ENCODE measurements around the gene DBNDD2.

Gene DBNDD2

DNA sequence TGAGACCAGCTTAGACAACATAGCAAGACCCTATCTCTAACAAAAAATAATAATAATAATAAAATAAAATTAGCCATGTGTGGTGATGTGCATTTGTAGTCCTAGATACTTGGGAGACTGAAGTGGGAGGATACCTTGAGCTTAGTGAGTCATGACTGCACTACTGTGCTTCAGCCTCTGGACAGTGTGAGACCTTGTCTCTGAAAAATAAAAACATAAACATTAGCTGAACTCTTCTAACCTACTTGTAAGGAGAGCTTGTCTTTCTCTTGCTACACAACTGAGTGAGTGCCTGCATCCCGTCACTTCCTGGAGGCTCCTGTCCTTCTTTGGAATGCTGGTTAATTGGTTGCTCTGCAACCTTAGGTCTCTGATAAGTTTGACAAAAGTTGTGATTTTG lies 5.1 kb upstream of the DBNDD2 start:
- H3K27me3 ChIP-seq (ENCODE audit: control insufficient read depth in 5 of 5, insufficient read depth in 4 of 5, low read length in 5 of 5), result peaks cover 0 to 4% (median 2%) of the 10 kb centered on the region in 5 donors
- peaks cover 6 to 26% (median 22%) of the 10 kb centered on the region in 5 donors for H3K4me1 ChIP-seq (ENCODE audit: control insufficient read depth in 5 of 5, insufficient read depth in 5 of 5, low read length in 5 of 5)
- H3K9me3 ChIP-seq (ENCODE audit: control insufficient read depth in 5 of 5, low read length in 5 of 5), result peaks cover 0 to 10% (median 6%) of the 10 kb centered on the region in 5 donors
- no peak overlapping the region for H3K9ac ChIP-seq (ENCODE audit: low read length in 5 of 5)
- H3K36me3 ChIP-seq (ENCODE audit: control insufficient read depth in 5 of 5, insufficient read depth in 5 of 5, low read length in 5 of 5), result no peaks in the 10 kb centered on the region
- H3K4me3 ChIP-seq (ENCODE audit: low read depth in 1 of 5, low read length in 5 of 5), result no peak overlapping the region
- H3K27ac ChIP-seq (ENCODE audit: low read depth, low read length), result no peak overlapping the region

GRCh38 chr20:45404438-45404837 lies 3.7 kb upstream of the DBNDD2 start:
- Histone ChIP-seq H3K4me3 (ENCODE audit: low read depth in 1 of 5, low read length in 5 of 5) (no peak overlapping the region), H3K9ac (ENCODE audit: low read length in 5 of 5) (no peak overlapping the region), H3K36me3 (ENCODE audit: control insufficient read depth in 5 of 5, insufficient read depth in 5 of 5, low read length in 5 of 5) (peaks cover 0 to 6% (median under 1%) of the 10 kb centered on the region in 5 donors), H3K27ac (ENCODE audit: low read depth, low read length) (no peak overlapping the region), H3K4me1 (ENCODE audit: control insufficient read depth in 5 of 5, insufficient read depth in 5 of 5, low read length in 5 of 5) (peaks cover 6 to 34% (median 29%) of the 10 kb centered on the region in 5 donors), H3K27me3 (ENCODE audit: control insufficient read depth in 5 of 5, insufficient read depth in 4 of 5, low read length in 5 of 5) (peaks cover 0 to 4% (median 2%) of the 10 kb centered on the region in 5 donors), H3K9me3 (ENCODE audit: control insufficient read depth in 5 of 5, low read length in 5 of 5) (peaks cover 0 to 10% (median 6%) of the 10 kb centered on the region in 5 donors)

GRCh38 chr20:45405571-45406259 lies 2.4 kb upstream of the DBNDD2 start:
- H3K4me1 ChIP-seq (ENCODE audit: control insufficient read depth in 5 of 5, insufficient read depth in 5 of 5, low read length in 5 of 5), result peaks cover 6 to 34% (median 29%) of the 10 kb centered on the region in 5 donors
- peaks cover 6 to 15% (median 13%) of the 10 kb centered on the region in 5 donors for H3K36me3 ChIP-seq (ENCODE audit: control insufficient read depth in 5 of 5, insufficient read depth in 5 of 5, low read length in 5 of 5)
- peaks cover 0 to 4% (median 3%) of the 10 kb centered on the region in 5 donors for H3K9me3 ChIP-seq (ENCODE audit: control insufficient read depth in 5 of 5, low read length in 5 of 5)
- peak overlapping the region; percentile 67 to 88 (median 84) for H3K4me3 ChIP-seq (ENCODE audit: low read depth in 1 of 5, low read length in 5 of 5)
- H3K27ac ChIP-seq (ENCODE audit: low read depth, low read length), result peak overlapping the region; percentile 76
- H3K27me3 ChIP-seq (ENCODE audit: control insufficient read depth in 5 of 5, insufficient read depth in 4 of 5, low read length in 5 of 5), result peaks cover 0 to 4% (median 2%) of the 10 kb centered on the region in 5 donors
- peak overlapping the region in 3 of 5 donors; percentile 59 to 72 (median 59) for H3K9ac ChIP-seq (ENCODE audit: low read length in 5 of 5)

GRCh38 chr20:45406260-45407066 lies 1.6 kb upstream of the DBNDD2 start:
- peaks cover 0 to 4% (median 2%) of the 10 kb centered on the region in 5 donors for H3K27me3 ChIP-seq (ENCODE audit: control insufficient read depth in 5 of 5, insufficient read depth in 4 of 5, low read length in 5 of 5)
- peaks cover 6 to 21% (median 18%) of the 10 kb centered on the region in 5 donors for H3K36me3 ChIP-seq (ENCODE audit: control insufficient read depth in 5 of 5, insufficient read depth in 5 of 5, low read length in 5 of 5)
- peak overlapping the region in 4 of 5 donors; percentile 69 to 85 (median 76) for H3K9ac ChIP-seq (ENCODE audit: low read length in 5 of 5)
- peak overlapping the region; percentile 71 to 88 (median 84) for H3K4me3 ChIP-seq (ENCODE audit: low read depth in 1 of 5, low read length in 5 of 5)
- H3K27ac ChIP-seq (ENCODE audit: low read depth, low read length), result peak overlapping the region; percentile 76
- H3K4me1 ChIP-seq (ENCODE audit: control insufficient read depth in 5 of 5, insufficient read depth in 5 of 5, low read length in 5 of 5), result peaks cover 6 to 34% (median 29%) of the 10 kb centered on the region in 5 donors
- H3K9me3 ChIP-seq (ENCODE audit: control insufficient read depth in 5 of 5, low read length in 5 of 5), result no peaks in the 10 kb centered on the region

DNA sequence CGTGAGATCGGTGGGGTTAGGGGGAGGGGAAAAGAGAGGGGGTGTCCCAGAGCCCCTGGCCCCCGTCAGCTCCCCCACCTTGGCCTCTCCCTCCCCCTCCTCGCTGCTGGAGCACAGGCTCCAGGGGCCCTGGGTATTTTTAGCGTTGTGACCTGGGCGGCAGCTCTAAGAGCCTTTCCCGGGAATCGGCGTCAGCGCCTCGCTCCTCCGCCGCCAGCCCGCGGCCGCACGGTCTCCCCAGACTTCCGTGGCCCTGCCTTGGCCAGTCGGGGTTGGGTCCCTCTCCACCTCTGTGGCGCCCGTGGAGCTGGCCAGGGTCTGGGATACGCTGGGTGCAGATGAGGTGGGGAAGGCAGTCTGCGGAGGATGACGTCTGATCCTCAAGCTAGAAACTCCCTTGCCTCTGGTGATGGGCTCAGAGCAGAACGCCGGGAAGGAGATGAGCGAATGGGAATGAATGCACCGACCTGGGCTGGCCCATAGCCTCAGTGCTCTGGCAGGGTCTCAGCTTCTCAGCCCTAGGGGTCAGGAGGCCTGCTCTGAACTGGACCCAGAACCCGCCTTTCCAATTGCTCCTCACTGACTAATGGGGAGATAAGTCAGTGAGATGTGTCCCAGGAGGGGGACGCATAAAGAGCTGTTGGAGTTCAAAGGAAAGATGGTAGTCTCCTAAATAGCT lies 883 bp upstream of the DBNDD2 start:
- Histone ChIP-seq H3K4me3 (ENCODE audit: low read depth in 1 of 5, low read length in 5 of 5) (peak overlapping the region; percentile 71 to 88 (median 84)), H3K27me3 (ENCODE audit: control insufficient read depth in 5 of 5, insufficient read depth in 4 of 5, low read length in 5 of 5) (peaks cover 0 to 4% (median 2%) of the 10 kb centered on the region in 5 donors), H3K36me3 (ENCODE audit: control insufficient read depth in 5 of 5, insufficient read depth in 5 of 5, low read length in 5 of 5) (peaks cover 6 to 25% (median 18%) of the 10 kb centered on the region in 5 donors), H3K9me3 (ENCODE audit: control insufficient read depth in 5 of 5, low read length in 5 of 5) (no peaks in the 10 kb centered on the region), H3K9ac (ENCODE audit: low read length in 5 of 5) (peak overlapping the region in 4 of 5 donors; percentile 69 to 85 (median 76)), H3K27ac (ENCODE audit: low read depth, low read length) (peak overlapping the region; percentile 76), H3K4me1 (ENCODE audit: control insufficient read depth in 5 of 5, insufficient read depth in 5 of 5, low read length in 5 of 5) (peaks cover 6 to 34% (median 29%) of the 10 kb centered on the region in 5 donors)

- Histone ChIP-seq H3K4me1 (ENCODE audit: control insufficient read depth in 5 of 5, insufficient read depth in 5 of 5, low read length in 5 of 5) (peaks cover 6 to 34% (median 29%) of the 10 kb centered on the region in 5 donors), H3K27ac (ENCODE audit: low read depth, low read length) (peak overlapping the region; percentile 76), H3K9me3 (ENCODE audit: control insufficient read depth in 5 of 5, low read length in 5 of 5) (no peaks in the 10 kb centered on the region), H3K27me3 (ENCODE audit: control insufficient read depth in 5 of 5, insufficient read depth in 4 of 5, low read length in 5 of 5) (peaks cover 0 to 4% (median 2%) of the 10 kb centered on the region in 5 donors), H3K36me3 (ENCODE audit: control insufficient read depth in 5 of 5, insufficient read depth in 5 of 5, low read length in 5 of 5) (peaks cover 6 to 26% (median 18%) of the 10 kb centered on the region in 5 donors), H3K4me3 (ENCODE audit: low read depth in 1 of 5, low read length in 5 of 5) (peak overlapping the region in 2 of 5 donors; percentile 38 to 84), H3K9ac (ENCODE audit: low read length in 5 of 5) (no peak overlapping the region)
Measured at GRCh38 chr20:45408646-45409213, 641 bp downstream of the DBNDD2 start.

DNA sequence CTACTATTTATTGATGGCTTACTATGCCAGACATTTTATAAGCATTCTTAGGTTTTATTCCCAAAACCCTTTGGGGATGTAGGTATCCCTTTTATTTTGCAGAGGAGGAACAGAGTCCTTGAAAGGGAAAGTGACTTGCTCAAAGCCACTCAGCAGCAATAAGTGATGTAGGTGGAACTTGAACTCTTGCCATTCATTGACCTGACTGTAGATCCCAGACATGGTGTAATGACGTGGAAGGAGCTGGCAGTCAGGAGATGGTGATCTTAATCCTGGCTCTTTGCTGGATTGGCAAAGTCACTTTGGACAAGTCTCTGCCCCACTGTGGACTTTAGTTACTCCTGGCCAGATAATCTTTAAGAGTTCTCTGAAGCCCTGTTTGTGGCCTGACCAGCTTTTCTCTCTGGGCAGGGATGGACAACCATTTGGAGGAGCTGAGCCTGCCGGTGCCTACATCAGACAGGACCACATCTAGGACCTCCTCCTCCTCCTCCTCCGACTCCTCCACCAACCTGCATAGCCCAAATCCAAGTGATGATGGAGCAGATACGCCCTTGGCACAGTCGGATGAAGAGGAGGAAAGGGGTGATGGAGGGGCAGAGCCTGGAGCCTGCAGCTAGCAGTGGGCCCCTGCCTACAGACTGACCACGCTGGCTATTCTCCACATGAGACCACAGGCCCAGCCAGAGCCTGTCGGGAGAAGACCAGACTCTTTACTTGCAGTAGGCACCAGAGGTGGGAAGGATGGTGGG lies 1.6 kb downstream of the DBNDD2 start:
- H3K4me3 ChIP-seq (ENCODE audit: low read depth in 1 of 5, low read length in 5 of 5), result no peak overlapping the region
- H3K27me3 ChIP-seq (ENCODE audit: control insufficient read depth in 5 of 5, insufficient read depth in 4 of 5, low read length in 5 of 5), result peaks cover 0 to 3% (median 2%) of the 10 kb centered on the region in 5 donors
- no peak overlapping the region for H3K9ac ChIP-seq (ENCODE audit: low read length in 5 of 5)
- peaks cover 6 to 26% (median 18%) of the 10 kb centered on the region in 5 donors for H3K36me3 ChIP-seq (ENCODE audit: control insufficient read depth in 5 of 5, insufficient read depth in 5 of 5, low read length in 5 of 5)
- peaks cover 4 to 34% (median 29%) of the 10 kb centered on the region in 5 donors for H3K4me1 ChIP-seq (ENCODE audit: control insufficient read depth in 5 of 5, insufficient read depth in 5 of 5, low read length in 5 of 5)
- H3K27ac ChIP-seq (ENCODE audit: low read depth, low read length), result no peak overlapping the region
- no peaks in the 10 kb centered on the region for H3K9me3 ChIP-seq (ENCODE audit: control insufficient read depth in 5 of 5, low read length in 5 of 5)

DNA sequence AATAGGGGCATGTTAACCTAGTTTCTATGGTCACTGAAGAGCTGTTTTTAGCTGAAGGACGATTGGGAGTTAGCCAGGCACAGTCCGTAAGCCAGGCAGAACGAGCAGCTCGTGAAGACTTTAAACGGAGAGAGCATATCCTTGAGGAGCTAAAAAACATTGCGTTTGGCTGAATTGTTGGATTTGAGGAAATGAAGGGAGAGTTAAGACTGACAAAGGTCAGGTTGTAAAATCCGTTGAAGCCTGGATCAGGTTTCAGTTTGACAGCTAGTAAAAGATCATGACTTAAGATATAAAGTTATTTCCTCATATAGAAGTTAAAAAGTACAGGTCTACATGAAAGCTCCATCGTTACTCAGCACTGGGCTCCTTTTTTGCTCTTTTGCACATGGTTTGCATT lies 2.8 kb downstream of the DBNDD2 start:
- Histone ChIP-seq H3K9me3 (ENCODE audit: control insufficient read depth in 5 of 5, low read length in 5 of 5) (no peaks in the 10 kb centered on the region), H3K4me1 (ENCODE audit: control insufficient read depth in 5 of 5, insufficient read depth in 5 of 5, low read length in 5 of 5) (peaks cover 2 to 34% (median 27%) of the 10 kb centered on the region in 5 donors), H3K27ac (ENCODE audit: low read depth, low read length) (no peak overlapping the region), H3K27me3 (ENCODE audit: control insufficient read depth in 5 of 5, insufficient read depth in 4 of 5, low read length in 5 of 5) (peaks cover 0 to 2% (median 0%) of the 10 kb centered on the region in 5 donors), H3K36me3 (ENCODE audit: control insufficient read depth in 5 of 5, insufficient read depth in 5 of 5, low read length in 5 of 5) (peaks cover 6 to 26% (median 18%) of the 10 kb centered on the region in 5 donors), H3K9ac (ENCODE audit: low read length in 5 of 5) (no peak overlapping the region), H3K4me3 (ENCODE audit: low read depth in 1 of 5, low read length in 5 of 5) (no peak overlapping the region)

- Histone ChIP-seq H3K4me3 (ENCODE audit: low read depth in 1 of 5, low read length in 5 of 5) (no peak overlapping the region), H3K27ac (ENCODE audit: low read depth, low read length) (no peak overlapping the region), H3K9me3 (ENCODE audit: control insufficient read depth in 5 of 5, low read length in 5 of 5) (no peaks in the 10 kb centered on the region), H3K9ac (ENCODE audit: low read length in 5 of 5) (no peak overlapping the region), H3K36me3 (ENCODE audit: control insufficient read depth in 5 of 5, insufficient read depth in 5 of 5, low read length in 5 of 5) (peaks cover 6 to 26% (median 18%) of the 10 kb centered on the region in 5 donors), H3K27me3 (ENCODE audit: control insufficient read depth in 5 of 5, insufficient read depth in 4 of 5, low read length in 5 of 5) (no peaks in the 10 kb centered on the region), H3K4me1 (ENCODE audit: control insufficient read depth in 5 of 5, insufficient read depth in 5 of 5, low read length in 5 of 5) (peaks cover 4 to 32% (median 29%) of the 10 kb centered on the region in 5 donors)
Measured at GRCh38 chr20:45412653-45413052, 4.6 kb downstream of the DBNDD2 start.

All from subcutaneous abdominal adipose tissue (tissue), 5 donors.